Vagina (tissue), 2 donors: ENCODE data around the gene CRAT.

Source experiments
- CTCF ChIP-seq, 3 experiments: fragments of 450-650 bp in 2 of 3; fragments of 200-600 bp in 1 of 3; sonication (generic) in 1 of 3; IDR thresholded peaks; one replicate each; pipeline ENCODE4 v1.5.1; 2017 to 2019; ENCODE audit warnings: antibody characterized with exemption in 3 of 3, mild to moderate bottlenecking in 2 of 3, moderate library complexity in 2 of 3
- POLR2A ChIP-seq, 2 donors: fragments of 450-650 bp; IDR thresholded peaks; one replicate each; pipeline ENCODE4 v1.6.1; 2017; ENCODE audit warnings: antibody characterized with exemption in 2 of 2, mild to moderate bottlenecking in 2 of 2, moderate library complexity in 2 of 2
- POLR2AphosphoS5 ChIP-seq, 2 donors: sonication (generic); formaldehyde crosslinking; IDR thresholded peaks; one replicate each; pipeline ENCODE4 v1.9.0; 2017; ENCODE audit warnings: antibody characterized with exemption in 2 of 2, mild to moderate bottlenecking in 2 of 2, low read depth in 1 of 2; ENCODE audit not compliant: insufficient read depth in 1 of 2

- TF ChIP-seq CTCF (IDR thresholded peaks at IDR 0.05): no peak
- TF ChIP-seq POLR2AphosphoS5 (IDR thresholded peaks at IDR 0.05; ENCODE audit: insufficient read depth in 1 of 2, low read depth in 1 of 2): no peak
- TF ChIP-seq POLR2A (IDR thresholded peaks at IDR 0.05): no peak
Observed at GRCh38 chr9:129098328-129098727, 12.3 kb downstream of the CRAT start.
